Neural progenitor cell (in vitro differentiated cells): ENCODE results near the gene GDPD5.

Source experiments
- CTCF ChIP-seq: fragments of 200-600 bp; sonication (generic); IDR thresholded peaks from 2 replicates; pipeline ENCODE4 v1.5.1; 2017; ENCODE audit warnings: antibody characterized with exemption, mild to moderate bottlenecking
- EZH2 ChIP-seq: fragments of 200-600 bp; sonication (generic); IDR thresholded peaks from 2 replicates; pipeline ENCODE4 v1.6.1; 2017; ENCODE audit warnings: antibody characterized with exemption, mild to moderate bottlenecking, moderate library complexity

GRCh38 chr11:75565916-75566762 lies 40.4 kb upstream of the GDPD5 start:
- no peak for TF ChIP-seq CTCF
- no peak for TF ChIP-seq EZH2
